ENCODE measurements around the gene HIPK2.

DNA sequence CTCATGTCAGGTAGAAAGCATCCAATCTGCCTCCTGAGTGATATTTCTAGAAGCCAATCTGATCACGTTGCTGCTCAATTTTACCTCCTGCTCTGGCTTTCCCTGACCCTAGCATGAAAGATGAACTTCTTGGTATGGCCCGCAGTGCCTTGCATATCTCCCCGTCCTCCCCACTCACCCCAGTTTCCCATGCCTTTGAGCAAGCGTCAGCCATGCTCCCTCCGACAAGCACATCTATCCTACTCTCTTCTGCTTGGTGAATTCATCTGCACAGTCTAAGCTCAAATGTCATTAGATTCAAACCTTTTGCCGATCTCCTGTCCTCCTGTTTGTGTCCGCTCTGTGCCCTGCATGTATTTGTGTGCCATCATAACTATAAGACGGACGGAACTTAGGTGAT lies 45.1 kb upstream of the HIPK2 start:
- TF ChIP-seq POLR2A (IDR thresholded peaks at IDR 0.05; ENCODE audit: low read length), result no peak
- TF ChIP-seq, protein P1, sequence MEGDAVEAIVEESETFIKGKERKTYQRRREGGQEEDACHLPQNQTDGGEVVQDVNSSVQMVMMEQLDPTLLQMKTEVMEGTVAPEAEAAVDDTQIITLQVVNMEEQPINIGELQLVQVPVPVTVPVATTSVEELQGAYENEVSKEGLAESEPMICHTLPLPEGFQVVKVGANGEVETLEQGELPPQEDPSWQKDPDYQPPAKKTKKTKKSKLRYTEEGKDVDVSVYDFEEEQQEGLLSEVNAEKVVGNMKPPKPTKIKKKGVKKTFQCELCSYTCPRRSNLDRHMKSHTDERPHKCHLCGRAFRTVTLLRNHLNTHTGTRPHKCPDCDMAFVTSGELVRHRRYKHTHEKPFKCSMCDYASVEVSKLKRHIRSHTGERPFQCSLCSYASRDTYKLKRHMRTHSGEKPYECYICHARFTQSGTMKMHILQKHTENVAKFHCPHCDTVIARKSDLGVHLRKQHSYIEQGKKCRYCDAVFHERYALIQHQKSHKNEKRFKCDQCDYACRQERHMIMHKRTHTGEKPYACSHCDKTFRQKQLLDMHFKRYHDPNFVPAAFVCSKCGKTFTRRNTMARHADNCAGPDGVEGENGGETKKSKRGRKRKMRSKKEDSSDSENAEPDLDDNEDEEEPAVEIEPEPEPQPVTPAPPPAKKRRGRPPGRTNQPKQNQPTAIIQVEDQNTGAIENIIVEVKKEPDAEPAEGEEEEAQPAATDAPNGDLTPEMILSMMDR (IDR thresholded peaks at IDR 0.05), result no peak
- TF ChIP-seq CBX8 (IDR thresholded peaks at IDR 0.05), result no peak
- TF ChIP-seq RFX5 (IDR thresholded peaks at IDR 0.05), result no peak
- TF ChIP-seq ESRRA (IDR thresholded peaks at IDR 0.05; ENCODE audit: borderline replicate concordance, low read length), result no peak
- no peak for TF ChIP-seq POLR2AphosphoS2 (conservative IDR thresholded peaks at IDR 0.05; ENCODE audit: low read length)
- TF ChIP-seq RCOR1 (IDR thresholded peaks at IDR 0.05; ENCODE audit: low read depth, low read length), result no peak
- TF ChIP-seq, protein P2, sequence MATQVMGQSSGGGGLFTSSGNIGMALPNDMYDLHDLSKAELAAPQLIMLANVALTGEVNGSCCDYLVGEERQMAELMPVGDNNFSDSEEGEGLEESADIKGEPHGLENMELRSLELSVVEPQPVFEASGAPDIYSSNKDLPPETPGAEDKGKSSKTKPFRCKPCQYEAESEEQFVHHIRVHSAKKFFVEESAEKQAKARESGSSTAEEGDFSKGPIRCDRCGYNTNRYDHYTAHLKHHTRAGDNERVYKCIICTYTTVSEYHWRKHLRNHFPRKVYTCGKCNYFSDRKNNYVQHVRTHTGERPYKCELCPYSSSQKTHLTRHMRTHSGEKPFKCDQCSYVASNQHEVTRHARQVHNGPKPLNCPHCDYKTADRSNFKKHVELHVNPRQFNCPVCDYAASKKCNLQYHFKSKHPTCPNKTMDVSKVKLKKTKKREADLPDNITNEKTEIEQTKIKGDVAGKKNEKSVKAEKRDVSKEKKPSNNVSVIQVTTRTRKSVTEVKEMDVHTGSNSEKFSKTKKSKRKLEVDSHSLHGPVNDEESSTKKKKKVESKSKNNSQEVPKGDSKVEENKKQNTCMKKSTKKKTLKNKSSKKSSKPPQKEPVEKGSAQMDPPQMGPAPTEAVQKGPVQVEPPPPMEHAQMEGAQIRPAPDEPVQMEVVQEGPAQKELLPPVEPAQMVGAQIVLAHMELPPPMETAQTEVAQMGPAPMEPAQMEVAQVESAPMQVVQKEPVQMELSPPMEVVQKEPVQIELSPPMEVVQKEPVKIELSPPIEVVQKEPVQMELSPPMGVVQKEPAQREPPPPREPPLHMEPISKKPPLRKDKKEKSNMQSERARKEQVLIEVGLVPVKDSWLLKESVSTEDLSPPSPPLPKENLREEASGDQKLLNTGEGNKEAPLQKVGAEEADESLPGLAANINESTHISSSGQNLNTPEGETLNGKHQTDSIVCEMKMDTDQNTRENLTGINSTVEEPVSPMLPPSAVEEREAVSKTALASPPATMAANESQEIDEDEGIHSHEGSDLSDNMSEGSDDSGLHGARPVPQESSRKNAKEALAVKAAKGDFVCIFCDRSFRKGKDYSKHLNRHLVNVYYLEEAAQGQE (IDR thresholded peaks at IDR 0.05), result no peak
- no peak for TF ChIP-seq PHF8 (IDR thresholded peaks at IDR 0.05; ENCODE audit: borderline replicate concordance, low read depth)
- TF ChIP-seq SMC3 (IDR thresholded peaks at IDR 0.05), result no peak

Measured in A549 (cell line).